ENCODE data around the gene PTPN22.
"Not testable (repeated sequence)": the region's sequence is repeated elsewhere in the genome, so short reads cannot be mapped to it uniquely, and the experiment has no call there.

DNA sequence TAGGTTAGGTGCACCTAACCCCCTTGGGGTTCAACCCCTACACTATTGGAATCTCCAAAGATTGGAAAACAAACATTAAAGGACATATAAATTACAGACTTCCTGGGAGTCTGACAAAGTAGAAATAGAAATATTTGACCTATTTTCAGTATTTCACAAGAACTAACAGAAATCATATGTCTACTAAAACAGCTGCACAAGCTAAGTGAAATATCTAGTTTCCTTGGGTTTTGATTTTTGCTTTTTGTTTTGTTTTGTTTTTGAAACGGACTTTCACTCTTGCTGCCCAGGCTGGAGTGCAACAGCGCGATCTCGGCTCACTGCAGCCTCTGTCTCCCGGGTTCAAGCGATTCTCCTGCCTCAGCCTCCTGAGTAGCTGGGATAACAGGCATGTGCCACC lies 18.8 kb downstream of the PTPN22 start:
- not testable (repeated sequence) for TF ChIP-seq FOXA1 (IDR thresholded peaks at IDR 0.05); LEF1 (IDR thresholded peaks at IDR 0.05; ENCODE audit: borderline replicate concordance); TARDBP (IDR thresholded peaks at IDR 0.05); FOXM1 (IDR thresholded peaks at IDR 0.05; ENCODE audit: borderline replicate concordance); ZNF384 (IDR thresholded peaks at IDR 0.05); SUZ12 (IDR thresholded peaks at IDR 0.05); NFRKB (IDR thresholded peaks at IDR 0.05)
- TF ChIP-seq, protein P1, sequence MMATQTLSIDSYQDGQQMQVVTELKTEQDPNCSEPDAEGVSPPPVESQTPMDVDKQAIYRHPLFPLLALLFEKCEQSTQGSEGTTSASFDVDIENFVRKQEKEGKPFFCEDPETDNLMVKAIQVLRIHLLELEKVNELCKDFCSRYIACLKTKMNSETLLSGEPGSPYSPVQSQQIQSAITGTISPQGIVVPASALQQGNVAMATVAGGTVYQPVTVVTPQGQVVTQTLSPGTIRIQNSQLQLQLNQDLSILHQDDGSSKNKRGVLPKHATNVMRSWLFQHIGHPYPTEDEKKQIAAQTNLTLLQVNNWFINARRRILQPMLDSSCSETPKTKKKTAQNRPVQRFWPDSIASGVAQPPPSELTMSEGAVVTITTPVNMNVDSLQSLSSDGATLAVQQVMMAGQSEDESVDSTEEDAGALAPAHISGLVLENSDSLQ (IDR thresholded peaks at IDR 0.05): not testable (repeated sequence)
